GM10266 (cell line): Measurements from ENCODE around the gene AFAP1L2.

Source experiments
- DNase-seq: peaks from one replicate; pipeline ENCODE4 v3.0.0; 2012; ENCODE audit errors: extremely low spot score
- TF ChIP-seq, protein P1 (sequence below): IDR thresholded peaks from 2 replicates; pipeline ENCODE4 v1.5.1; 2012; ENCODE audit warnings: mild to moderate bottlenecking, low read depth; ENCODE audit not compliant: control insufficient read depth, insufficient read depth; ENCODE audit errors: missing control alignments

AFAP1L2 gene

DNA sequence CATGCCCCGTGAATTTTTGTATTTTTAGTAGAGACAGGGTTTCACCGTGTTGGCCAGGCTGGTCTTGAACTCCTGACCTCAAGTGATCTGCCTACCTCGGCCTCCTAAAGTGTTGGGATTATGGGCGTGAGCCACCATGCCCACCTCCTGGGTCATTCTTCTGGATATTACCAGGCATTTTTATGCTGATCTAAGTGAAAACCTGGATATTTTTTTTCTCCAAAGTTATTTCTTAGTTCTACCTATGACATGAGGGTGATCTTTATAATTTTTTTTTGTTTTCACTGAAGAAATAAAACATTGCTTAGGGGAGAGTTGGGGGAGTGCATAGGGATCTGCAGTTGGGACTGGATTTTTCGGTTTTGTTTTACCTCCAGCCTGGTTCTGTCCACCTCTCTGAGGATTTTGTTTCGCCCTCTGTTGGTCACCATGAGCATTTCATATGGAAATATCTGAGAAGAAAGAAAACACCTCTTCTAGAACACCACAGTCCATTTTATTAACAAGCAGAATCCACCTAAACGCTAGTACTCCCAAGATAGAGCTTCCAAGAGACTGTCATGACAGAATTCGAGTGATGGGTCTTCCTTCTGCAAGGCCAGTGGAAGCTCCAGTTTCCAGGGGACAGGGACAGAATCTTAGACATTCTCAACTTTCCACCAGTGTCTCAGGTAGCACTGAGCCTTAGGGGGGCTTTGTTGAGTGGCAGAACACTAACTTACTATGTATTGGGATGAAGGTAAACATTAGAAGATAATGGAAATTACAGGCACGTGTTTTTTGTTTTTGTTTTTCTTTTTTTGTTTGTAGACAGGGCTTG is 33.4 kb upstream of the AFAP1L2 start:
- TF ChIP-seq, protein P1, sequence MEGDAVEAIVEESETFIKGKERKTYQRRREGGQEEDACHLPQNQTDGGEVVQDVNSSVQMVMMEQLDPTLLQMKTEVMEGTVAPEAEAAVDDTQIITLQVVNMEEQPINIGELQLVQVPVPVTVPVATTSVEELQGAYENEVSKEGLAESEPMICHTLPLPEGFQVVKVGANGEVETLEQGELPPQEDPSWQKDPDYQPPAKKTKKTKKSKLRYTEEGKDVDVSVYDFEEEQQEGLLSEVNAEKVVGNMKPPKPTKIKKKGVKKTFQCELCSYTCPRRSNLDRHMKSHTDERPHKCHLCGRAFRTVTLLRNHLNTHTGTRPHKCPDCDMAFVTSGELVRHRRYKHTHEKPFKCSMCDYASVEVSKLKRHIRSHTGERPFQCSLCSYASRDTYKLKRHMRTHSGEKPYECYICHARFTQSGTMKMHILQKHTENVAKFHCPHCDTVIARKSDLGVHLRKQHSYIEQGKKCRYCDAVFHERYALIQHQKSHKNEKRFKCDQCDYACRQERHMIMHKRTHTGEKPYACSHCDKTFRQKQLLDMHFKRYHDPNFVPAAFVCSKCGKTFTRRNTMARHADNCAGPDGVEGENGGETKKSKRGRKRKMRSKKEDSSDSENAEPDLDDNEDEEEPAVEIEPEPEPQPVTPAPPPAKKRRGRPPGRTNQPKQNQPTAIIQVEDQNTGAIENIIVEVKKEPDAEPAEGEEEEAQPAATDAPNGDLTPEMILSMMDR, result peak; percentile 41
- peak; percentile 27 for DNase-seq

DNA sequence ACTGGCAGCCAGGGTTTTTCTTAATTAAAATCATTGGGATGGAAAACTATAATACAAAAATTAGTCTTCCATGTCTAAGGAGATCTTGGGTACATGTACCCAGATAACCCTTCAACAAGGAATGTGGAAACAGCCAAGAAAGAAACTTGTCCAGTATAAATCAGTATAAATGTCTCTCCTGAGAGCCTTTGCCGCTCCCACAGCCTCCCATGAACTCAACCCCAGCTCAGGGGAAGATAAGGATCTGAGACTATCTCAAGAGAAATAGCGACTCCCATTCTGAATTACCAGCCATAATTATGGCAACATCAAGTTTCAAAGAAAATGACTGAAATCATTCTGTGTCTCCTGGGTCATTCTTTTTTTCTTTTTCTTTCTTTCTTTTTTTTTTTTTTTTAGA is 32.6 kb upstream of the AFAP1L2 start:
- TF ChIP-seq, protein P1, result no peak
- no peak for DNase-seq

- no peak for DNase-seq
- TF ChIP-seq, protein P1, result no peak
These were observed 28.3 kb upstream of the AFAP1L2 start for GRCh38 chr10:114432566-114433093.

DNA sequence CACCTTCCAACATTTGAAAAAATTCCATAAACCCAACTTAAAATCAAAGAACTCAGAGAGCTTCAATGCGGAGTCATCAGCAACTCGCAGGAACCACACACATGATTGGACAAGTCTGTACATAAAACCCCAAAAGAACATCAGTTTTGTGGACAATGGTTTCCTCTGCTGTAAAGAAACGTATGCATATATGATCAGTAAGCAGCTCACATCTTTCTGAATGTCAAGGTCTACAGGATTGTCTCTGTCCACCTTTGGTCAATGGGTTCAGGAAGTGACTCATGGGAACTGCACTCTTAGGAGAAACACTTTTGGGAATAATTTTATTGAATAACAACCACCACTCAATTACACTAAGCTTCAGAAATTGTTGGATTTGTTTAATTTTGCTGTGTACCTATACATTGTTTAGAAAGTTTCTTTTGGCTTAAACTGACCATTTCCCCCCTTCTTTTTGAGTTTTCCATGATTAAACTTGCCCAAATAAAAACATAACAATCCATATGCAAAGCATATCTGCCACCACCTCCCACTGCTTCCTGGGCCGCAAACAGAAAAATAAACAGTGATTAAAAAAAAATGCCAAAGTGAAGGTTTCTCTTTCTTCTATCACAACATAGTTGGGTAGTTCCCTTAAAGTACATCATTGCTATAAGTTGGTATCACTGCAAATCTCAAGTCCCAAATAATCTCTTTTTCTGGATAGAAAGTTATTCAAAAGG is 27.3 kb upstream of the AFAP1L2 start:
- DNase-seq, result no peak
- TF ChIP-seq, protein P1, result no peak

- TF ChIP-seq, protein P1, result no peak
- DNase-seq, result no peak
These were observed 26.5 kb upstream of the AFAP1L2 start for GRCh38 chr10:114430688-114431413.

DNA sequence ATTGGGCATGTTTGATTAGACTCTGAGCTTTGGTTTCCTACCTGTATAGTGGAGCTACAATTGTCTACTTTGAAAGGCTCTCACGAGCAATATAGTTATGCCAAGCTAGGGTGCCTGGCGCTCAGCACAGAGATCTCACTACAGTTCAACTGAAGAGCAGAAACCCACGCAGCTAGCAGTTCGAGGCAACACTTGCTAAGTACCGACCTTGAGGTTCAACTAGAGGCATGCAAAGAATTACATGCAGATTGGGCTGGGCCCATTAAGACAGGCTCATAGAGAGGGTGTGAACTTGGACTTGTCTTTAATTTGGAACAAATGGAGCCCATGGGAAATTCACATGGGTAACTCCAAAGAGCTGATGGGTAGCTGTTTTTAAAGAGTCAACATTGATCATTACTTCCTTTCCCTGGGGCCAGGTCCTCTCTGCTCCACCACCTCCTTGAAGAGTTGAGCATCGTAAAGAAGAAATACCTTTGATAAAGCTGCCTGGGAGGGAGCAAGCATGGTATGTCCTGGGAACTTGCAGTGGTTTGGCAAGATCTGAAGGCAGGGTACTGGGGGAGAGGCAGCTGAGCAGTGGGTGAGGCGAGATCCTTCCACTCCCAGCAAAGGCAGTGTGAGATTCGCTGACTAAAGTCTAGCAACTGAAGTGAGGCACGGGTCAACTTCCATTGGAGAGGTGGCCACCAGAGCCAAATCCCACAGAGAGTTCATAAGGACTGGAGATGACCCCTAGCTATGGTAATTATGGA is 25.5 kb upstream of the AFAP1L2 start:
- TF ChIP-seq, protein P1, result no peak
- no peak for DNase-seq
